Sigmoid colon (tissue), 4 donors: ENCODE results near the gene MCC.
A peak's percentile ranks its signal among the peaks of the same experiment; 100 is the strongest.

Experiments
- CTCF ChIP-seq, 4 experiments: fragments of 450-650 bp in 3 of 4; fragments of 200-600 bp in 1 of 4; IDR thresholded peaks; one replicate each; pipeline ENCODE4 v1.5.1; 2016 to 2019; ENCODE audit warnings: antibody characterized with exemption in 4 of 4, mild to moderate bottlenecking in 3 of 4, moderate library complexity in 2 of 4
- EP300 ChIP-seq, 4 donors: sonication (generic); formaldehyde crosslinking; IDR thresholded peaks; one replicate each; pipeline ENCODE4 v1.6.1; 2017; ENCODE audit warnings: antibody characterized with exemption in 4 of 4
- POLR2A ChIP-seq, 2 donors: fragments of 450-650 bp; IDR thresholded peaks; one replicate each; pipeline ENCODE4 v1.6.1; 2016; ENCODE audit warnings: antibody characterized with exemption in 2 of 2, mild to moderate bottlenecking in 2 of 2, moderate library complexity in 2 of 2
- POLR2AphosphoS5 ChIP-seq, 4 donors: sonication (generic); formaldehyde crosslinking; IDR thresholded peaks; one replicate each; pipeline ENCODE4 v1.6.1; 2017; ENCODE audit warnings: antibody characterized with exemption in 4 of 4

GRCh38 chr5:113179156-113179555 lies 309.1 kb downstream of the MCC start:
- no peak for TF ChIP-seq EP300 (IDR thresholded peaks at IDR 0.05)
- TF ChIP-seq CTCF (IDR thresholded peaks at IDR 0.05) = no peak
- TF ChIP-seq POLR2AphosphoS5 (IDR thresholded peaks at IDR 0.05) = peak in 1 of 4 donors; percentile 46
- no peak for TF ChIP-seq POLR2A (IDR thresholded peaks at IDR 0.05)
